ENCODE results near the gene CBLC. TPM values are rescaled to one million over a fixed set of nuclear protein-coding genes. Genes with fewer than 3 reads are reported as not detected.

Gene CBLC
- total RNA-seq, 1 experiment from 2014 or later: 15.9 TPM

GRCh38 chr19:44823373-44823698 lies 45.6 kb downstream of the CBLC start:
- H3K4me1 ChIP-seq (ENCODE audit: insufficient read depth, low read length): no peaks in the 10 kb centered on the region
- peaks cover 10% of the 10 kb centered on the region for H3K27me3 ChIP-seq (ENCODE audit: insufficient read depth, low read length)
- no peak overlapping the region for H3K4ac ChIP-seq (ENCODE audit: low read depth, low read length)
- no peak overlapping the region for H2BK5ac ChIP-seq (ENCODE audit: insufficient read length, low read length)
- no peak overlapping the region for H3K56ac ChIP-seq (ENCODE audit: insufficient read length, low read depth, low read length)
- TF ChIP-seq CTCF (conservative IDR thresholded peaks at IDR 0.05): no peak
- no peak for DNase-seq
- no CpG with 5 or more reads among the region's 4 CpGs for WGBS (ENCODE audit: extremely low coverage, insufficient read length, low lambda C conversion rate)
- H3K14ac ChIP-seq (ENCODE audit: insufficient read depth, low read length): no peak overlapping the region
- peaks cover 69% of the 10 kb centered on the region for H3K27me3 Mint-ChIP-seq (ENCODE audit: low read depth)
- H3K4me3 Mint-ChIP-seq: no peak overlapping the region
- H3K27ac ChIP-seq (ENCODE audit: insufficient read length, low read depth, low read length): no peak overlapping the region
- H3K9ac ChIP-seq (ENCODE audit: extremely low read depth, insufficient read length, low read length): no peak overlapping the region
- no peaks in the 10 kb centered on the region for H3K79me1 ChIP-seq (ENCODE audit: insufficient read depth, low read depth, low read length, poor library complexity, severe bottlenecking)
- H3K18ac ChIP-seq (ENCODE audit: insufficient read length, low read depth, low read length): no peak overlapping the region
- H3K23me2 ChIP-seq (ENCODE audit: insufficient read length, low read depth, low read length, poor library complexity, severe bottlenecking): no peaks in the 10 kb centered on the region
- no peak overlapping the region for H4K8ac ChIP-seq (replicated peaks; ENCODE audit: insufficient read length, low read depth, low read length)
- no peaks in the 10 kb centered on the region for H3K79me2 ChIP-seq (ENCODE audit: insufficient read depth, low read length)
- H4K91ac ChIP-seq (ENCODE audit: insufficient read length, low read depth, low read length): no peak overlapping the region
- no peaks in the 10 kb centered on the region for H4K20me1 ChIP-seq (ENCODE audit: control insufficient read depth, insufficient read depth, insufficient read length)
- no peak overlapping the region for H3T11ph ChIP-seq (ENCODE audit: low read length)
- no peak overlapping the region; a peak in 1 of 7 replicates for H3K27ac Mint-ChIP-seq
- H3K9me3 Mint-ChIP-seq: no peaks in the 10 kb centered on the region
- H3K36me3 Mint-ChIP-seq (ENCODE audit: insufficient read depth in 1 of 3, low read depth in 3 of 3): peaks cover 5 to 21% (median 10%) of the 10 kb centered on the region in 3 experiments
- H3K4me2 ChIP-seq (ENCODE audit: insufficient read depth, insufficient read length, low read length): no peak overlapping the region
- no peak overlapping the region for H3K23ac ChIP-seq (ENCODE audit: insufficient read length, low read depth, low read length)
- no peaks in the 10 kb centered on the region for H3K9me3 ChIP-seq (ENCODE audit: control insufficient read depth, low read depth, low read length)
- H2BK120ac ChIP-seq (ENCODE audit: low read depth, low read length, poor library complexity, severe bottlenecking): no peak overlapping the region
- peaks cover 0 to 7% of the 10 kb centered on the region in 2 experiments; a peak in 2 of 4 replicates for H3K4me1 Mint-ChIP-seq
- no peak overlapping the region for H2BK20ac ChIP-seq (ENCODE audit: low read depth, low read length, poor library complexity, severe bottlenecking)
- H2BK12ac ChIP-seq (ENCODE audit: insufficient read length, low read depth, low read length): no peak overlapping the region
- no peak overlapping the region for H2BK15ac ChIP-seq (ENCODE audit: low read depth, low read length)
- H2AFZ ChIP-seq (ENCODE audit: low read length): no peak overlapping the region
- H2AK5ac ChIP-seq (ENCODE audit: insufficient read length, low read length): no peak overlapping the region
- H4K5ac ChIP-seq (ENCODE audit: insufficient read length, low read depth, low read length): no peak overlapping the region
